GM23338 (cell line): ENCODE data around the gene CAPG. TPM values are rescaled to one million over a fixed set of nuclear protein-coding genes. Genes with fewer than 3 reads are reported as not detected.
"Not testable (repeated sequence)": the region's sequence is repeated elsewhere in the genome, so short reads cannot be mapped to it uniquely, and the experiment has no call there.

Experiments used
- ATAC-seq: fragments of 200-7000 bp; cut with Tn5 transposase; 3 replicates; pipeline ENCODE4 v1.9.1; 2020
- DNase-seq: peaks from one replicate; pipeline ENCODE4 v3.0.0-alpha.2; 2015; ENCODE audit warnings: low spot score
- H2AFZ ChIP-seq: fragments of 200-600 bp; sonication (generic); 2 replicates; pipeline ENCODE4 v1.8.0; 2016; ENCODE audit warnings: antibody characterized with exemption, mild to moderate bottlenecking, moderate library complexity
- H3F3A ChIP-seq: fragments of 200-600 bp; sonication (generic); replicated peaks from 2 replicates; pipeline ENCODE4 v1.8.0; 2017; ENCODE audit warnings: antibody characterized with exemption, mixed run types, low read depth
- H3K27ac ChIP-seq: fragments of 200-600 bp; sonication (generic); 2 replicates; pipeline ENCODE4 v1.6.1; 2016; ENCODE audit warnings: low read depth
- H3K27me3 ChIP-seq: fragments of 200-600 bp; sonication (generic); 2 replicates; pipeline ENCODE4 v1.8.0; 2016; ENCODE audit warnings: mild to moderate bottlenecking, mixed run types, moderate library complexity; ENCODE audit not compliant: insufficient read depth
- H3K36me3 ChIP-seq: fragments of 200-600 bp; sonication (generic); 2 replicates; pipeline ENCODE4 v1.8.0; 2016; ENCODE audit warnings: mild to moderate bottlenecking; ENCODE audit not compliant: insufficient read depth
- H3K4me1 ChIP-seq: fragments of 200-600 bp; sonication (generic); 2 replicates; pipeline ENCODE4 v1.8.0; 2016; ENCODE audit warnings: mild to moderate bottlenecking, moderate library complexity; ENCODE audit not compliant: insufficient read depth
- H3K4me2 ChIP-seq: fragments of 200-600 bp; sonication (generic); 2 replicates; pipeline ENCODE4 v1.7.1; 2017; ENCODE audit warnings: mixed run types
- H3K4me3 ChIP-seq: fragments of 200-600 bp; sonication (generic); 2 replicates; pipeline ENCODE4 v1.6.1; 2016; ENCODE audit warnings: mixed run types
- H3K79me2 ChIP-seq: fragments of 200-600 bp; sonication (generic); replicated peaks from 2 replicates; pipeline ENCODE4 v1.8.0; 2017; ENCODE audit warnings: mild to moderate bottlenecking; ENCODE audit not compliant: insufficient read depth
- H3K9me2 ChIP-seq: fragments of 200-600 bp; sonication (generic); 2 replicates; pipeline ENCODE4 v1.8.0; 2017; ENCODE audit not compliant: insufficient read depth
- H4K20me1 ChIP-seq: fragments of 200-600 bp; sonication (generic); replicated peaks from 2 replicates; pipeline ENCODE4 v1.8.0; 2017; ENCODE audit warnings: mild to moderate bottlenecking; ENCODE audit not compliant: insufficient read depth
- H3K27ac Mint-ChIP-seq: 2 replicates; pipeline ENCODE4 v1.8.0; 2020; ENCODE audit warnings: inconsistent platforms, mild to moderate bottlenecking, moderate library complexity, mixed read lengths
- H3K27me3 Mint-ChIP-seq: 3 replicates; pipeline ENCODE4 v1.8.0; 2022; ENCODE audit warnings: low read depth, mild to moderate bottlenecking, moderate library complexity, mixed read lengths, inconsistent platforms; ENCODE audit not compliant: insufficient read depth, poor library complexity
- H3K36me3 Mint-ChIP-seq: 3 replicates; pipeline ENCODE4 v1.8.0; 2021; ENCODE audit warnings: low read depth, mild to moderate bottlenecking, inconsistent platforms, moderate library complexity, mixed read lengths
- H3K4me1 Mint-ChIP-seq: 3 replicates; pipeline ENCODE4 v1.8.0; 2020; ENCODE audit warnings: mild to moderate bottlenecking, inconsistent platforms, mixed read lengths
- H3K4me3 Mint-ChIP-seq: 3 replicates; pipeline ENCODE4 v1.8.0; 2021; ENCODE audit warnings: moderate library complexity, mild to moderate bottlenecking, inconsistent platforms, mixed read lengths
- H3K9me3 Mint-ChIP-seq: 3 replicates; pipeline ENCODE4 v1.8.0; 2020; ENCODE audit warnings: moderate library complexity, mild to moderate bottlenecking, inconsistent platforms, mixed read lengths
- CREB1 ChIP-seq: fragments of 250-450 bp; sonication (Bioruptor Pico); IDR thresholded peaks from 2 replicates; pipeline ENCODE4 v1.5.0; 2020; ENCODE audit warnings: low read depth, mild to moderate bottlenecking, moderate library complexity
- EZH2 ChIP-seq: fragments of 200-600 bp; sonication (generic); IDR thresholded peaks from one replicate; pipeline ENCODE4 v1.8.0; 2017; ENCODE audit warnings: antibody characterized with exemption, mild to moderate bottlenecking, low read depth; ENCODE audit not compliant: unreplicated experiment
- JUNB ChIP-seq: IDR thresholded peaks from one replicate; pipeline ENCODE4 v1.6.1; 2016; ENCODE audit warnings: antibody characterized with exemption; ENCODE audit not compliant: unreplicated experiment
- NANOG ChIP-seq: IDR thresholded peaks from 2 replicates; pipeline ENCODE4 v1.6.1; 2016; ENCODE audit warnings: antibody characterized with exemption, borderline replicate concordance
- STAT1 ChIP-seq: IDR thresholded peaks from one replicate; pipeline ENCODE4 v1.6.1; 2016; ENCODE audit warnings: antibody characterized with exemption; ENCODE audit not compliant: unreplicated experiment
- polyA plus RNA-seq: library from polyadenylated mRNA; unstranded; fragments of >200 nt; fragmentation: Nextera tagmentation; extraction: Ambion mirVana; gene quantifications from 2 replicates; pipeline ENCODE4 v1.2.1, GENCODE V29; 2016
- total RNA-seq: library from RNA; depleted of rRNA; stranded (reverse); fragments of >200 nt; shearing (Covaris generic); gene quantifications from 2 replicates; pipeline ENCODE4 v1.2.3, GENCODE V29; 2014
- TF ChIP-seq, protein P1 (sequence below): fragments of 250-450 bp; sonication (Bioruptor Pico); IDR thresholded peaks from 2 replicates; pipeline ENCODE4 v1.5.0; 2020; ENCODE audit warnings: mild to moderate bottlenecking, moderate library complexity
- TF ChIP-seq, protein P2 (sequence below), 2 experiments: fragments of 200-600 bp in 1 of 2; sonication (generic) in 1 of 2; conservative IDR thresholded peaks; 2 replicates each; pipeline versions ENCODE4 v1.5.1 to v1.6.1; 2016 to 2017; ENCODE audit warnings: antibody characterized with exemption in 2 of 2, low read depth in 2 of 2, mild to moderate bottlenecking in 2 of 2, moderate library complexity in 1 of 2

The CAPG gene
- total and polyA plus RNA-seq, 2 experiments from 2014 or later: 88.7 to 104 TPM

DNA sequence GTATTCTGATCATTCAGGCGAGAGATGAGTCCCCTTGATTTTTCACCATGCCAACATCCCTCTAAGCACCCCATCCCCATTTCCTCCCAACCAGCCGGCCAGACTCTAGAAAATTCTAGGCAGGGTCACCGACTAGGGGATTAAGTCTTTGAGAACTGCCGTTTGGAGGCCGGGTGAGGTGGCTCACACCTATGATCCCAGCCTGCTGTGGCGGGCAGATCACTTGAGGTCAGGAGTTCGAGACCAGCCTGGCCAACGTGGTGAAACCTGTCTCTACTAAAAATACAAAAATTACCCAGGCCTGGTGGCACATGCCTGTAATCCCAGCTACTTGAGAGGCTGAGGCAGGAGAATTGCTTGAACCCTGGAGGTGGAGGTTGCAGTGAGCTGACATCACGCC is 29.4 kb upstream of the CAPG start:
- not testable (repeated sequence) for DNase-seq, H3K27ac Mint-ChIP-seq, H3K27me3 ChIP-seq, H3K4me2 ChIP-seq, H3K36me3 Mint-ChIP-seq, H3K9me3 Mint-ChIP-seq, H3K4me3 Mint-ChIP-seq, H4K20me1 ChIP-seq, H3K79me2 ChIP-seq, H3K9me2 ChIP-seq, H3F3A ChIP-seq, H3K36me3 ChIP-seq, H2AFZ ChIP-seq, H3K4me3 ChIP-seq, H3K27ac ChIP-seq, ATAC-seq
- peaks cover 21% of the 10 kb centered on the region for H3K4me1 ChIP-seq
- Mint-ChIP-seq H3K27me3 (peaks cover 17% of the 10 kb centered on the region), H3K4me1 (peaks cover 22% of the 10 kb centered on the region)

DNA sequence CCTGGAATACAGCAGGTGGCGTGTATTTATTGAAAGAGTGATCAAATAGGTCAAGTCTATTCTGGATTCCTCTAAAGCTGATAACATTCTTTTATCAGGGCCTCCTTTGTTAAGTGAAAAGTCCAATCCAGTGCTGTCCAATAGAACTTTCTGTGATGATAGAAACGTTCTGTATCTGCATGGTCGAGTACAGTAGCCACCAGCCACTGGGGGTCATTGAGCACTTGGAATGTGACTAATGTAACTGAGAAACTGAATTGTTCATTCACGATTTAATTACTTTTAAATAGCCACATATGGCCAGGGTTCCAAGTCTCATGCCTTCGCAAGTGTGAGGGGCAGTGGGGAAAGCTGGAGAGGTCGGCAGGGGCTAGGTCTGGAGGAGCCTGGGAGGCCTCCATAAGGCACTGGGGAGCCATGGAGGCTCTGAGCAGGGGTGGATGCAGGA is 28.9 kb upstream of the CAPG start:
- no peaks in the 10 kb centered on the region for H3K36me3 ChIP-seq
- H3K9me3 Mint-ChIP-seq: no peaks in the 10 kb centered on the region; the same call in 2 of the 3 replicates
- H3K4me3 Mint-ChIP-seq: no peak overlapping the region; the same call in 2 of the 3 replicates
- H3K27ac Mint-ChIP-seq: no peak overlapping the region
- H4K20me1 ChIP-seq: no peaks in the 10 kb centered on the region
- H3K4me2 ChIP-seq: no peak overlapping the region
- no peaks in the 10 kb centered on the region for H3K79me2 ChIP-seq
- peaks cover 9% of the 10 kb centered on the region for H3F3A ChIP-seq
- no peaks in the 10 kb centered on the region for H3K27me3 ChIP-seq
- no peak for ATAC-seq
- peaks cover 23% of the 10 kb centered on the region for H3K4me1 Mint-ChIP-seq
- H3K27me3 Mint-ChIP-seq: peaks cover 17% of the 10 kb centered on the region
- H3K9me2 ChIP-seq: no peaks in the 10 kb centered on the region
- peak overlapping the region; percentile 96; the same call in 1 of the 2 replicates for H2AFZ ChIP-seq
- H3K4me1 ChIP-seq: peaks cover 23% of the 10 kb centered on the region
- TF ChIP-seq, protein P1, sequence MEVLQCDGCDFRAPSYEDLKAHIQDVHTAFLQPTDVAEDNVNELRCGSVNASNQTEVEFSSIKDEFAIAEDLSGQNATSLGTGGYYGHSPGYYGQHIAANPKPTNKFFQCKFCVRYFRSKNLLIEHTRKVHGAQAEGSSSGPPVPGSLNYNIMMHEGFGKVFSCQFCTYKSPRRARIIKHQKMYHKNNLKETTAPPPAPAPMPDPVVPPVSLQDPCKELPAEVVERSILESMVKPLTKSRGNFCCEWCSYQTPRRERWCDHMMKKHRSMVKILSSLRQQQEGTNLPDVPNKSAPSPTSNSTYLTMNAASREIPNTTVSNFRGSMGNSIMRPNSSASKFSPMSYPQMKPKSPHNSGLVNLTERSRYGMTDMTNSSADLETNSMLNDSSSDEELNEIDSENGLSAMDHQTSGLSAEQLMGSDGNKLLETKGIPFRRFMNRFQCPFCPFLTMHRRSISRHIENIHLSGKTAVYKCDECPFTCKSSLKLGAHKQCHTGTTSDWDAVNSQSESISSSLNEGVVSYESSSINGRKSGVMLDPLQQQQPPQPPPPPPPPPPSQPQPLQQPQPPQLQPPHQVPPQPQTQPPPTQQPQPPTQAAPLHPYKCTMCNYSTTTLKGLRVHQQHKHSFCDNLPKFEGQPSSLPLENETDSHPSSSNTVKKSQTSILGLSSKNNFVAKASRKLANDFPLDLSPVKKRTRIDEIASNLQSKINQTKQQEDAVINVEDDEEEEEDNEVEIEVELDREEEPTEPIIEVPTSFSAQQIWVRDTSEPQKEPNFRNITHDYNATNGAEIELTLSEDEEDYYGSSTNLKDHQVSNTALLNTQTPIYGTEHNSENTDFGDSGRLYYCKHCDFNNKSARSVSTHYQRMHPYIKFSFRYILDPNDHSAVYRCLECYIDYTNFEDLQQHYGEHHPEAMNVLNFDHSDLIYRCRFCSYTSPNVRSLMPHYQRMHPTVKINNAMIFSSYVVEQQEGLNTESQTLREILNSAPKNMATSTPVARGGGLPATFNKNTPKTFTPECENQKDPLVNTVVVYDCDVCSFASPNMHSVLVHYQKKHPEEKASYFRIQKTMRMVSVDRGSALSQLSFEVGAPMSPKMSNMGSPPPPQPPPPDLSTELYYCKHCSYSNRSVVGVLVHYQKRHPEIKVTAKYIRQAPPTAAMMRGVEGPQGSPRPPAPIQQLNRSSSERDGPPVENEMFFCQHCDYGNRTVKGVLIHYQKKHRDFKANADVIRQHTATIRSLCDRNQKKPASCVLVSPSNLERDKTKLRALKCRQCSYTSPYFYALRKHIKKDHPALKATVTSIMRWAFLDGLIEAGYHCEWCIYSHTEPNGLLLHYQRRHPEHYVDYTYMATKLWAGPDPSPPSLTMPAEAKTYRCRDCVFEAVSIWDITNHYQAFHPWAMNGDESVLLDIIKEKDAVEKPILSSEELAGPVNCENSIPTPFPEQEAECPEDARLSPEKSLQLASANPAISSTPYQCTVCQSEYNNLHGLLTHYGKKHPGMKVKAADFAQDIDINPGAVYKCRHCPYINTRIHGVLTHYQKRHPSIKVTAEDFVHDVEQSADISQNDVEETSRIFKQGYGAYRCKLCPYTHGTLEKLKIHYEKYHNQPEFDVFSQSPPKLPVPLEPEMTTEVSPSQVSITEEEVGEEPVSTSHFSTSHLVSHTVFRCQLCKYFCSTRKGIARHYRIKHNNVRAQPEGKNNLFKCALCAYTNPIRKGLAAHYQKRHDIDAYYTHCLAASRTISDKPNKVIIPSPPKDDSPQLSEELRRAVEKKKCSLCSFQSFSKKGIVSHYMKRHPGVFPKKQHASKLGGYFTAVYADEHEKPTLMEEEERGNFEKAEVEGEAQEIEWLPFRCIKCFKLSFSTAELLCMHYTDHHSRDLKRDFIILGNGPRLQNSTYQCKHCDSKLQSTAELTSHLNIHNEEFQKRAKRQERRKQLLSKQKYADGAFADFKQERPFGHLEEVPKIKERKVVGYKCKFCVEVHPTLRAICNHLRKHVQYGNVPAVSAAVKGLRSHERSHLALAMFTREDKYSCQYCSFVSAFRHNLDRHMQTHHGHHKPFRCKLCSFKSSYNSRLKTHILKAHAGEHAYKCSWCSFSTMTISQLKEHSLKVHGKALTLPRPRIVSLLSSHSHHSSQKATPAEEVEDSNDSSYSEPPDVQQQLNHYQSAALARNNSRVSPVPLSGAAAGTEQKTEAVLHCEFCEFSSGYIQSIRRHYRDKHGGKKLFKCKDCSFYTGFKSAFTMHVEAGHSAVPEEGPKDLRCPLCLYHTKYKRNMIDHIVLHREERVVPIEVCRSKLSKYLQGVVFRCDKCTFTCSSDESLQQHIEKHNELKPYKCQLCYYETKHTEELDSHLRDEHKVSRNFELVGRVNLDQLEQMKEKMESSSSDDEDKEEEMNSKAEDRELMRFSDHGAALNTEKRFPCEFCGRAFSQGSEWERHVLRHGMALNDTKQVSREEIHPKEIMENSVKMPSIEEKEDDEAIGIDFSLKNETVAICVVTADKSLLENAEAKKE (CRISPR knock-in tag): no peak
- TF ChIP-seq JUNB (no peak), NANOG (no peak), EZH2 (no peak), STAT1 (no peak), CREB1 (CRISPR knock-in tag) (no peak)
- TF ChIP-seq, protein P2, sequence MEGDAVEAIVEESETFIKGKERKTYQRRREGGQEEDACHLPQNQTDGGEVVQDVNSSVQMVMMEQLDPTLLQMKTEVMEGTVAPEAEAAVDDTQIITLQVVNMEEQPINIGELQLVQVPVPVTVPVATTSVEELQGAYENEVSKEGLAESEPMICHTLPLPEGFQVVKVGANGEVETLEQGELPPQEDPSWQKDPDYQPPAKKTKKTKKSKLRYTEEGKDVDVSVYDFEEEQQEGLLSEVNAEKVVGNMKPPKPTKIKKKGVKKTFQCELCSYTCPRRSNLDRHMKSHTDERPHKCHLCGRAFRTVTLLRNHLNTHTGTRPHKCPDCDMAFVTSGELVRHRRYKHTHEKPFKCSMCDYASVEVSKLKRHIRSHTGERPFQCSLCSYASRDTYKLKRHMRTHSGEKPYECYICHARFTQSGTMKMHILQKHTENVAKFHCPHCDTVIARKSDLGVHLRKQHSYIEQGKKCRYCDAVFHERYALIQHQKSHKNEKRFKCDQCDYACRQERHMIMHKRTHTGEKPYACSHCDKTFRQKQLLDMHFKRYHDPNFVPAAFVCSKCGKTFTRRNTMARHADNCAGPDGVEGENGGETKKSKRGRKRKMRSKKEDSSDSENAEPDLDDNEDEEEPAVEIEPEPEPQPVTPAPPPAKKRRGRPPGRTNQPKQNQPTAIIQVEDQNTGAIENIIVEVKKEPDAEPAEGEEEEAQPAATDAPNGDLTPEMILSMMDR (conservative IDR thresholded peaks at IDR 0.05; ENCODE audit: low read depth in 2 of 2): no peak
- no peaks in the 10 kb centered on the region for H3K36me3 Mint-ChIP-seq
- no peak overlapping the region for H3K4me3 ChIP-seq
- H3K27ac ChIP-seq: no peak overlapping the region
- no peak for DNase-seq
